IPS DF 4.7 (cell line): ENCODE data around the gene BTBD3.

ENCODE experiments used
- DNase-seq: peaks from one replicate; pipeline ENCODE4 v3.0.0-alpha.2; 2013; ENCODE audit warnings: low spot score; ENCODE audit errors: extremely low read depth

Gene BTBD3

DNA sequence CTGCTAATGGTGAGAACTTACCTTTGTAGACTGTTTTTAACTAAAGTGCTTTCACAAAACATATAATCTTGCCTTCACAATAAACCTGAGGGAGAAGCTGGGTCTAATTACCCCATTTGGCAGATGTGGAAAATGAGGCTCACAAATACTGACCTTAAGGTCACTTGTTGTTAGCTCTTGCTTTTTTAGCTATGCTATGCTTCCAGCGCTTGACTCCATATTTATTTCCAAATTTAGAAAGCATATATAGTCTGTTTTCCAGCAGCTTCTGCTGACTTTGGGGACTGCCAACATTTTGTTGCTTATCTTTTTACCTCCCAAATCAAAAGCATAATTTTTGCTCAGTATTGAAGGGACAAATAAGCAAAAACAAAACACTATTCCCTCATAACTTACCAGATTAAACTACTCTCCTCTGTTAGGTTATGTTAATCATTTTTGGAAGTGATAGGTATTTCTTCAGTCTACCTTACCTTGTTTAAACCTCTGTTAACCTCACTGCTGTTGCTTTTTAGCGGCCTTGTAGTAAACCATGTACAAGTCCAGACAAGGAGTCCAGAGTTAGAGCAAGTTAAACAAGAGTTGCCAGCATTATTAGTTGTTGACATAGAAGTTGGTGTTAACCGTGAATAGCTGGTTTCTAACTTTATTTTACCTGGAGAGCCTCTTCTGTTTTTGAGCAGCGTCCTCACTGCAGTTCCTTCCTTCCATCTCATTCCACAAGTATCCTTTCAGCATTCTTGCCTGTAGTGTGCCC is 4.9 kb upstream of the BTBD3 start:
- no peak for DNase-seq

DNA sequence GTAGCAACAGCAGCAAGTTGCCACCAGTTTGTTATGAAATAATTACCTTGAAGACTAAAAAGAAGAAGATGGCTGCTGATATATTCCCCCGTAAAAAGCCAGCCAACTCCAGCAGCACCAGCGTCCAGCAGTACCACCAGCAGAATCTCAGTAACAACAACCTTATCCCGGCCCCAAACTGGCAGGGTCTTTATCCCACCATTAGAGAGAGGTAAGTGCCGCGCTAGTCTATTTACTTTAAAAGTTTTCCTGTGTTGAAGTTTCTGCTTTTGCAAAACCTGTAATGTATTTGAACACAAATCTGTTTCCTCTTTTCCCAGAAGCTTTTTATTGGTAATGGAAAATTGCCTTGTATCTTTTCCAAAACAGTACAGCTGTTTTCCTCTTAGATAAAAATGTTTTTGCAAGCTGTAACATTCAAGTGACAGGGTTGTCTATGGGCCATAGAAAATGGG is 725 bp downstream of the BTBD3 start:
- DNase-seq = no peak

DNA sequence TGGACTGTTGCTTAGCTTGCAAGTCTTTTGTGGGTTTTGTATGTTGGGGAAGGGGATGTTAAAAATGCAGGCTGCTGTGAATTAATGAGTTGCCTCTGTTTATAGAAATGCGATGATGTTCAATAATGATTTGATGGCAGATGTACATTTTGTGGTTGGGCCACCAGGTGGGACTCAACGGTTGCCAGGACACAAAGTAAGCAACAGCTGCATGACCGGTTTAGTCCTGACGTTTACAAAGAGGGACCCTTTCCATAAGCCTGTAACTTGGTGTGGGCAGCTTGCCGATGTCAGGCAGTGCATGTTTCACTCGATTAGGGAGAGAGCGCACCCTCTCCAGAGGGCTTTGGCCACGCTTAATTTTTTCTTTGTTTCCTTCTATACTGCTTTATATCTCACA is 1.3 kb downstream of the BTBD3 start:
- DNase-seq = no peak

DNA sequence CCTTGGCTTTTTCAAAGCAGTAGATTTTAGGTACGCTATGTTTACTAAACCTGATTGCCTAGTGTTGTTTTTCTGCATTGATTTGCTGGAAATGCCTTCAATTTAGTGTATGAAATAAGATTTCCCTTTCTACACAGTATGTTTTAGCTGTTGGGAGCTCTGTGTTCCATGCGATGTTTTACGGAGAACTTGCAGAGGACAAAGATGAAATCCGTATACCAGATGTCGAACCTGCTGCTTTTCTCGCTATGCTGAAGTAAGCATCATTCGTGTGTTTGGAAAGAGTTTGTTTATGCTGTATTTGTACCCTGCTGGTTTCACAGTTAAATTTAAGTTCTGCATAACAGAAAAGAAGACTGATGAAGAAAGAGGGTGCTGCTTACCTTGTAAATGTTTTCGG is 1.9 kb downstream of the BTBD3 start:
- no peak for DNase-seq

DNA sequence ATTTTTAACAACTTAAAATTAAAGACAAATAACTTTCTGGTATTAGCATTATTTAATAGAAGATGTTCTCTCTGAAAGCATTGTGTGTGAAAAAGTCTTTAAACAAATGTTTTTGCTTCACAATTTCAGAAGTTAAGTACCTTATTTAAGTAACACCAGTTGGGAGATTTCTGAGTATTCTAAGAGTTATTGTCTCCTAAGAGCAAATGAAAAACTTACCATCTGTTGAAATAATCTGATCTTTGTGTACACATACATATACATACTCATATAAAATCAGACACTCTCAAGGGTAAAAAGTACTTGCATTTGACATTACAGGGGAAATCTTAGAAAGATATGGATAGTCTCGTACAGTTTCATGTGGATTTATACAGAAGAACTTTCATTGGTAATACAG is 2.4 kb downstream of the BTBD3 start:
- no peak for DNase-seq

DNA sequence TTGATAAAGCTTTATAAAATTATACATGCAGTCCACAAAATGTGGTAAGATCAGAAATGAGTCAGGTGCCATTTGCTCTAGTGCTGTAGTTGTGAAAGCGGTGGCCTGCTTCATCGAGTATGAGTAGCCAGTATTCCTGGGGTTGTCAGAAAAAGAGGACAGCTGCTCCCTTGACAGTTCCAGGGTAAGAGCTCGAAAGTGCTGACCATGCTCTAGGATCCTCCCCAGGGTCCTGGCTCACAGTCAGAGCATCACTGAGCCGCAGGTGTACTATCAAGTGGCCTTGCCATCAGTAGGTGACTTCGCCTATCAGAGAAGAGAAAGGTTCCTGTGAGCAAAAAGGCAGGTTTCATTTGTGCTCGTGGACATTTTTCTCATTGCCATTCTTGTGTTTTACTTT is 3.6 kb downstream of the BTBD3 start:
- DNase-seq = no peak

DNA sequence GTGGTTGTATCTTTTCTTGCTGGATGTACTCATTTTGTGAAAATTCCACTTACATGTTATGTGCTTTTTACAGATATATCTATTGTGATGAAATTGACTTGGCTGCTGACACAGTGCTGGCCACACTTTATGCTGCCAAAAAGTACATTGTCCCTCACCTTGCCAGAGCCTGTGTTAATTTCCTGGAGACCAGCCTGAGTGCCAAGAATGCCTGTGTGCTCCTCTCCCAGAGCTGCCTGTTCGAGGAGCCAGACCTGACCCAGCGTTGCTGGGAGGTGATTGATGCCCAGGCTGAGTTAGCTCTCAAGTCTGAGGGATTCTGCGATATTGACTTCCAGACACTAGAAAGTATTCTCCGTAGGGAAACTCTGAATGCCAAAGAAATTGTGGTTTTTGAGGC is 4.9 kb downstream of the BTBD3 start:
- no peak for DNase-seq

DNA sequence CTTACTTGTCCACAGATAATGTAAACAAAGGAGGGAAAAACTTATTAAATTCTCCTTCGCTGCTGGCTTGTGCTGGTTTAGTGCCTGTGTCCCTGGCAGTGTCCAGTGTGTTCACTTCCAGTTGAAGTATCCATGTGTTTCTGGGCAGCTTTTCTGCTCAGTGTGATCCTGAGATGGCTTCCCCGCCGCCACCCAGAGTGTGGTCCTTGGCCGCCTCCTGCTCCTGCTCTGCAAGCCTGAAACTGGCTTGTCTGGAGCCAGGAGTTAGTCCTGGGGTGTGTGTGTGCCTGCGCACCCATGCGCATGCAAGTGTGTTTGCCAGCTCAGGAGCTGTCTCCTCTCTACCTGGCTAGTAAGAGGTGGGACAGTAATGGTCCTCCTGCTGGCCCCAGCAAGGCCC is 7.2 kb downstream of the BTBD3 start:
- DNase-seq = no peak

DNA sequence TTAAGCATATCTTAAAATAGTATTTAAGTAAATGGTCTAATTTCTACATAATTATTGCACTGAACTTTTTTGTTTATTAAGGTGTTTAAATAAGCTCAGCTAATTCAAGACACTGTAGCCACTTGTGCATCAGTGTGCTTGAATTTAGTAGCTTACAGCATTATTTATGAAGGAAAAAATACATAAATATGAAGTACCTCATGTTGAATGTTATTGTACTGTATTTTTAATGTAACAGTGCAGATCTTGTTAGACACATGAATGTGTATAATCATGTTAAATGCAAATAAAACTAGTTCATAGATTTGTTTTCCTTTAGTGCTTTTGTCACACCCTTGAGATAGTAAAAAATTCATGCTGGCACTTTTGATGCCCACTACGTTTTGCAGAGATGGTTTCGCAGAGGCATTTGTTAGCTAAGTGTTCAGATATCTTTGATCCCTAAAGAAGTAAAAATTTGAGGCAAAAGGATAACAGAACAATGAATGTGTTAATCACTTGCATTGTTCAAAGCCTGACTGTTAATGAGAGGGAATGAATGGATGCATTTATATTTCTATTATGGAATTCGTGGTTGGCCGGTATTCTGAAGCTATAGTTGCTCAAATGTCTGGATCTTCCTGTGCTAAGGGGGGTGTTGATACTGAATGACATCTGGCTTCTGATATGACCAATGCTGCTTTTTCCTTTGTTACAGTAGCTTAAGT is 8.8 kb downstream of the BTBD3 start:
- no peak for DNase-seq

DNA sequence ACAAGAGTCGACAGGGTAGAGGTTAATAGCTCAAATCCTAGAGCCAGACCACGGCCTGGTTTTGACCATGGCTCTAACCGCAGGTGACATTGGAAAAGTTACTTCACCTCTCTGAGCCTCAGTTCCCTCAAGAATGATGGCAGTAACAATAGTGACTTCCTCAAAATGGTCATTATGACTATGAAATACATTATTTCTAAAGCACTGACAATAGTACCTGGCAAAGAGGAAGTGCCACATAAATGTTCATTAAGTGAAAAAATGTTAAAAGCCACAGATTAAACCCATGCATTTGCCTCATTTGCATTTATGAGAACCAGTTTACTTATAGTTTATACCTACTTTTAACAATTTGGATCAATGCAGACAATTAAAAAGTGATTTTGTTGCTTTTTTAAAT is 12.3 kb downstream of the BTBD3 start:
- no peak for DNase-seq

DNA sequence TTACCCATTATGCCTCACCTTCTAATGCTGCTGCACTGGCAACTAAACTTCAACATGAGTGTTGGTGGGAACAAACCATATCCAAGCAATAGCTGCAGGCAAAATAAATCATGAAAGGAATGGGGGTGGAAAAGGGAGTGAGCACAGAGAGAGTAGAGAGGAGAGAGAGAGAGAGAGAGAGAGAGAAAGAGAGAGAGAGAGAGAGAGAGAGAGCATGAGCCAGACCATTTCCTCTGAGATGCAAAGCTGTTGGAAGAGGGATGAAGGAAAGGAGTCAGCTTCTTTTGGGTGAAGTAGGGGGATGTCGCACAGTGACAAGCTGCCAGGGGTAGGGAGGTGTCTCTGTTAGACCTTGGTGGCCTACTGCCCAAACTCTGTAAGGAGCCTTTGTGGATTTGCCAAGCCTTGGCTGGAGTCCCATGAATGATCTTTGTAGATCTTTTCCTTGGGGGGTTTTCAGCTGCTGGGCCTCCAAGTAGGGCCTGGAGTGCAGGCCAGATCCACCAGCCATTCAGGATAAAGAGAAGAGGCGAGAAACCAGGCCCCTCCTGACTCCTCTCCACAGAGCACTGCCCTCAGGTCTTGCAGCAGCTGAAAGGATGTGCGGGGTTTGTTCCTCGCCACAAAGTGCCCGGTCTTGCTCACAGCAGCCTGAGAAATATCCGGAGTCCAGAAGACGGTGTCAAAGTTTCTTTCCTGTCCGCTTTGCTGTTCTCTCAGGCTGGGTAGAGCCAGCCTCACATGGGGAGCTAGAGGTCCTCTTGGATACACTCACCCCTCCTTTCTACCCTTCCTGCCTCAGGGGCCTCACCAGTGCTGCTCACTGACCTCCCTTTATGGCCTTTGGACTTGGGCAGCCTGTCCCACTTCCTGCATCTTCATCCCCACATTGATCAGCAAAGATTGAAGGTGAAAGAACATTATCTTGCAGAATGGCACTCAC is 17.8 kb downstream of the BTBD3 start:
- no peak for DNase-seq

DNA sequence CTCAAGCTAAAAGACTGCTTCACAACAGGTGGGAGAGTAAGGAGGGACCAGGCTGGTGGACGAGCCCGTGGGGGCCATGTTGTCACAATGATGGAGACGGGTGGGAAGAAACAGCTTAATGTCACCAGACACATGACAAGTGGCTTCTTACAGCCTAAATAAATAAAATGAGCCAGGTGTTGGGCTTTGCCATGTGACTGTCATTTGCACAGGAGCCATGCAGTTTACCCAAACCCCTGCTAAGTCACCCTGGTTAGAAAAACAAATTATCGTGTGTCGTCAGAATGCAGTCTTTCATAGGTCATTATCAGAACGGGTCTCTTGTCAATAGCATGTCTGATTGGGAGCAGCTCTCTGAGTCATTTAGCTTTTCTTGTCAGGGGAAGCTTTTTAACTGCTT is 18.5 kb downstream of the BTBD3 start:
- DNase-seq = no peak

DNA sequence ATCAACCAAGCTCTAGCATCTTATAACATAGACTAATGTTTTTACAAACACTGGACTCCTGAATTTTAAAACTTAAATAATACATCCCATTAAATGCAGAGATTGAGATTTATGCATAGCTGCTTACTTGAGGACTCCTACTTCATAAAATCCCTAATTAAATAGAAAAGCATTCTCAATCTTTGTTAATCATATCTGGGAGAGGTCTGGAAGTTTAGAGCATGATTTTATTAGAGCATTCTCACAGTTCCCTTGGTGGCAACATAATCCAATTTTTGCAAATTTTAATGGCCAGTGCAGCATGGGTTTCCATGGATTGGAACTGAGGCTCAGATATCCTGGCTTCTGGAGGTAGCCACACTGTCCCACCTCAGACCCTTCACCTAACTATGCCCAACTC is 19.5 kb downstream of the BTBD3 start:
- no peak for DNase-seq

DNA sequence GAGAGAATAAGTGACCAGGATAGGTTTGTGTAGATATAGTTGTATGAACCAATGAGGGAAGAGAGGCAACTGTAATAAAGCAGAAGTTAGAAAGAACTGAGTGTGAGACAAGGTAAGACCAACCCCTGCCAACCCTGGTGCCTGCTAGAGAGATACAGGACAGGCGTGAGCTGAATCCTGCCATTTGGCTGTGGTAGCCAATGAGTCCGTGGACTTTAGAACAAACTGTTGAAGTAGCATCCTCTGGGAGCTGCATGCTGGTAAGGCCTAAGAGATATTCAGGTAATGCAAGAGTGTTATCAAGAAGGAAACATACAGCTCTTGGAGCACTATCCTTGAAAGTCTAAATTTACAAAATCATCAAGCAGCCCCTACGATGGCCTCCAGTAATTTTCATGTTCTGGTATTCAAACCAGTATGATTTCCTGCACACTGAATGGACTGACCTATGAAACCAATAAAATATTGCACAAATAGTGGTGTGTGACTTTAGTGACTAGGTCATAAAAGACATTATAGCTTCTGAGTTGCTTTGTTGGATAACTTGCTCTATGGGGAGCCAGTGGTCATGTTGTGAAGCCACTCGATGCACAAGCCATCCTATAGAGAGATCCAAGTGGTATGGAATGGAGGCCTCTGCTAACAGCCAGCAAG is 24.0 kb downstream of the BTBD3 start:
- no peak for DNase-seq

DNA sequence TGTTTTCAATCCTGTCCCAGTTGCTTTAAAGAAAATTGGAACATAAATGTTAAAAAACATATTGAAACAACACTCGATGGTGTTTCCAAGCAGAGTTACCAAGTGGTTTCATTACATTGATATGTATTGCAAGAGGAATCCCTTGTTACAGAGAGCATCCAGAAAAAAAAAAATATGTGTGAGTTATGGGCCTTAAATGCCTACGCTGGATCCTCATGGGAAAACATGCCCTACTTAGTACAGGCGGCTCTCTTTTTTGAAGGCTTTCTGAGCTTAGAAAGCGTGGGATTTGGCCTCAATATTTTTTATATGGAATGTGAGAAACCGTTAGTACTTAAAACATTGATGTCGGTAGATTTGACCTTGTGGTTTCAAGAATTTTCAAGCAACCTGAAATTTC is 26.1 kb downstream of the BTBD3 start:
- DNase-seq = no peak

DNA sequence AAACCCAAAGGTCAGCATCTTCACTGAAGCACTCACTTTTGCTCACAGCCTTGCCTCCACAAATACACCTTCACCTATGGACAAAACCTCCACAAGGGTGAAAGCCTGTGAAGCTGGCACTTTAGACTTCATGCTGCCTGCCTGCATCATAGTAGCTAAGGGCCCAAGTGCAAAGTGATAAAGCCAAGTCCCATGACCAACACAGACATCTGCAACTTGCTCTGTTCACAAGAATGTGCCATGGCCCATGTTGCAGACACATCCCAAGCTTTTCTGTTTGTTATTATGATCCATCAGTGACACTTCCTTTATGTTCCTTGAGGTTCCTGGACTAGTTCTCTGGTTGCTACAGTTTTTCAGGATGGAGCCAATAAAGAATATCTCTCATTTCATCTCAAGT is 31.1 kb downstream of the BTBD3 start:
- DNase-seq = no peak

DNA sequence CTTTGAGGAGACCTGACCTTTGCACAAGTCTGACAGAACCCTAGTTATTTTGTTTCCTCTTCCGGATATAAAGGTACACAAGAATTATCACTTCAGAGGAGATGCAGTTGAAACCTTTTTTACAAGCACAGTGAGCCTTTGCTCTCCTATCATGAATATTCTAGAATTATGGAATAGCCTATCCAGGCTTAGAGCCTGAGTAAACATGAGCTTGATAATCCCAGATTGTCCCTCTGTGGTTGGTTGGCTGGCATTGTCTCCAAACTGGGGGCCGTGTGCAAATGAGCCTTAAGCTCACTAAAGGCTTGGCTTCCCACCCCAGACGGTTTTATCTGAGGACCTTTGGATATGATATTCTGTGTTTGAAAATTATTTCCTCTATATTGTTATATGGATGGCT is 32.0 kb downstream of the BTBD3 start:
- DNase-seq = no peak

DNA sequence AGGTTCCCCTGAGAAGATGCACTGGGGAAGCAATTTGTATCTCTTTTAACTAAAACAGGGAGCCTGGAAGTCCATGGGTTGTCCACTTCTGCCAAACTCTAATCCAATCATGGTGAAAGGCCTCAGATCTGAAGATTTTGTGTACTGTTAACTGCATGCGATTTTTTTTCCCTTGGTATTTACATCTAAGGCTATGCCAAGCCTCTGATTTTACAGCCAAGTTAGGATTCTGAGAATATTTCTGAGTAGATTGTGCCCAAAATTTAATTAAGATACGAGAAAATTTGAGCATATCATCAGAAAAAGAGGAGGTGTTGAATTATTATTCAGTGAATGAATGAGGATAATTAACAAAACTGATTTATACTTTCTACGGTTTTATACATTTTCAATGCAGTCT is 34.0 kb downstream of the BTBD3 start:
- DNase-seq = no peak

DNA sequence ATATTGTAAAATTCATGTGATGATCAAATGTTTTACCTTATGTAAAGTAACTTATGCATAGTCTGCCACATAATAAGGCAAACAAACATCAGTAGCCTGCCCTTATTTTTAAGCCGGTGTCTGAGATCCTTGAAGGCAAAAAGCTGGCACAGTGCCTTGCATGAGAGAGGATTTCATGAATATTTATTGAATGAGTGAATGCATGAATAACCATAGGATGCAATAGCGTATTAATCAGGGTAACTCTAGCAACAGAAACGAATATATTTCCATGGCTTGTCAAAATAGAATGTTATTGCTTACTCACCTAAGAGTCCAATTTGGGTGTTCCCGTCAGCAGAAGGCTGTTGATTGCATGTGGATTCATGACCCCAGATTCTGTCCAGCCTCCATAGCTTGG is 34.9 kb downstream of the BTBD3 start:
- no peak for DNase-seq

DNA sequence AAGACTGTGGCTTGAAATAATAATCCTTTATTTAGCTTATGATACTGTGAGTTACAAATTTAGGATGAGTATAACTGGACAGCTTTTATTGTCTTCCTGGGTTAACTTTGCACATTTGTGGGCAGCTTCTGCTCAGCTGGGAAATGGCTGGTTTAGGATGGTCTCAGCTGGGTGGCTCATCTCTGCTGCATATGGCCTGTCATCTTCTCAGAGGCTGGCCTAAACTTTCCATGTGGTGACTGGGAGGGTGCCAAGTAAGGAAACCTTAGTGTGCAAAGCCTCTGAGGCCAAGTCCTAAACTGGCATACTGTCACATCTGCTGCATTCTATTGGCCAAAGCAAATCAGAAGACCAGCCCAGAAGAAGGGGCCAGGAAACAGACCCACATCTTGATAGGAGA is 40.2 kb downstream of the BTBD3 start:
- no peak for DNase-seq

DNA sequence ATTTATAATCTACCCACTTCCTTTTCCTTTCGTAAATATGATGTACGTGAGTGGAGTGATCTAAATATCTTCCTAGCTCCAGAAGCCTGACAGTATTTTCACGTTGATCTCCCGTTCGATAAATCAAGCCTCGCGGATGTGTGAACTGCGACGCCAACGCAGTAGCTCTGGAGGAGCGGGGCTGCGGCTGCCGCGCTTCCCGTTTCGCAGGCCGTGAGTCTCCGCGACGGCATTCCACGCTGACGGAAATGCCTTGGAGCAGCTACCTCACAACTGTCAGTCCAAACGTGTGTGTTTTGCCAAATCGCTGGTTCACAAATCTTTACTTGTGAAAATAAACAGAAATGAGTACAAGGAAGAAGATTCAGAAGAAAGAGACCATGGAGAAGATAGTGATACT is 41.2 kb downstream of the BTBD3 start:
- no peak for DNase-seq

DNA sequence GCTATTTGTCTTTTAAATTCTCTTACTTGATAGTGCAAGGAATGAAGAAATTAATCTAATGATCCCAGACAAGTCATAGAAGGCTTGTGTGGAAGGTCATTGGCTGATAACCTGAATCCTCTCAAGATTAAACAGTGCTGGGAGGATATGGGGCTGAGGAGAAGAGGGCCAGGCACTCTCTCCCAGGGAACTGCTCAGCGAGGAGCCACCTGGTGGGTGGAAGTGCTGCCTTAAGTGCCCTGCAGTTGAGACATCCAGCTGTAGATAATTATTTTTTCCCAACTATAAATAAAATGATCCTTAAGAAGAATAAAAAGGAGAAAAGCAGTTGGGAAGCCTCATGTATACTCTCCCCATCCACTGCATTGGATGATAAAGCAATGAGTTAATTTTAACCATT is 47.9 kb downstream of the BTBD3 start:
- DNase-seq = no peak
